Epithelial cell of prostate (primary cell): ENCODE measurements around the gene ZNF462.
"Not testable (repeated sequence)": the region's sequence is repeated elsewhere in the genome, so short reads cannot be mapped to it uniquely, and the experiment has no call there.

ENCODE experiments used
- DNase-seq: peaks from one replicate; pipeline ENCODE4 v3.0.0-alpha.2; 2011; ENCODE audit warnings: low read depth, low spot score
- H3K27ac ChIP-seq: fragments of 450-650 bp; 2 replicates; pipeline ENCODE4 v1.5.1; 2017; ENCODE audit warnings: mild to moderate bottlenecking

Gene ZNF462

GRCh38 chr9:106976772-106977171 lies 113.8 kb downstream of the ZNF462 start:
- no peak overlapping the region for H3K27ac ChIP-seq
- no peak for DNase-seq

- DNase-seq, result no peak
- H3K27ac ChIP-seq, result no peak overlapping the region
These were observed 117.7 kb downstream of the ZNF462 start for GRCh38 chr9:106980551-106981101.

GRCh38 chr9:106981396-106982287 lies 118.7 kb downstream of the ZNF462 start:
- DNase-seq, result no peak
- H3K27ac ChIP-seq, result no peak overlapping the region

- DNase-seq, result no peak
- no peak overlapping the region for H3K27ac ChIP-seq
These were observed 119.7 kb downstream of the ZNF462 start for GRCh38 chr9:106982636-106983035.

- no peak overlapping the region for H3K27ac ChIP-seq
- no peak for DNase-seq
These were observed 120.4 kb downstream of the ZNF462 start for GRCh38 chr9:106983346-106983745.

DNA sequence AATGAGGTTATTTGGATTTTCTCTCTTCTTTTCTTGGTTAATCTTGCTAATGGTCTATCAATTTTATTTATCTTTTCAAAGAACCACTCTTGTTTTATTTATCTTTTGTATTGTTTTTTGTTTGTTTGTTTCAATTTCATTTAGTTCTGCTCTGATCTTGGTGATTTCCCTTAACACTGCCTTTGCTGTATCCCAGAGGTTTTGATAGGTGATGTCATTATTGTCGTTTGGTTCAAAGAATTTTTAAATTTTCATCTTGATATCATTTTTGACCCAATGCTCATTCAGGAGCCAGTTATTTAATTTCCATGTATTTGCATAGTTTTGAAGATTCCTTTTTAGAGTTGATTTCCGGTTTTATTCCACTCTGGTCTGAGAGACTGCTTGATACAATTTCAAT lies 126.9 kb downstream of the ZNF462 start:
- H3K27ac ChIP-seq, DNase-seq: not testable (repeated sequence)

DNA sequence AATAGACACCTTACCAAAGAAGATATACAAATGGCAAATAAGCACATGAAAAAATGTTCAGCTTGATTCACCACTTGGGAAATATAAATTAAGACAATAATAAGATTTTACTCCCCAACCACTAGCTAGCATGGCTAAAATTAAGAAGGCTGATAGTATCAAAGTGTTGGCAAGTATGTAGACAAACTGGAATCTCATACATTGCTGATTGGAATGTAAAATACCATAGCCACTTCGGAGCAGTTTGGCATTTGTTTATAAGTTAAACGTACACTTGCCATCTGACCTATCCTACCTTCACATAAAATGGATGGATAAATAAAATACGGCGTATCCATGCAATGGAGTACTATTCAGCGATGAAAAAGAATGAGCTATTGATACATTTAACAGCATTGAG lies 129.2 kb downstream of the ZNF462 start:
- DNase-seq, result no peak
- H3K27ac ChIP-seq, result no peak overlapping the region

- no peak overlapping the region for H3K27ac ChIP-seq
- DNase-seq, result no peak
These were observed 130.6 kb downstream of the ZNF462 start for GRCh38 chr9:106993603-106994002.

- no peak overlapping the region for H3K27ac ChIP-seq
- DNase-seq, result no peak
These were observed 131.5 kb downstream of the ZNF462 start for GRCh38 chr9:106994463-106994862.

GRCh38 chr9:107000218-107000617 lies 137.3 kb downstream of the ZNF462 start:
- no peak overlapping the region for H3K27ac ChIP-seq
- DNase-seq, result no peak

DNA sequence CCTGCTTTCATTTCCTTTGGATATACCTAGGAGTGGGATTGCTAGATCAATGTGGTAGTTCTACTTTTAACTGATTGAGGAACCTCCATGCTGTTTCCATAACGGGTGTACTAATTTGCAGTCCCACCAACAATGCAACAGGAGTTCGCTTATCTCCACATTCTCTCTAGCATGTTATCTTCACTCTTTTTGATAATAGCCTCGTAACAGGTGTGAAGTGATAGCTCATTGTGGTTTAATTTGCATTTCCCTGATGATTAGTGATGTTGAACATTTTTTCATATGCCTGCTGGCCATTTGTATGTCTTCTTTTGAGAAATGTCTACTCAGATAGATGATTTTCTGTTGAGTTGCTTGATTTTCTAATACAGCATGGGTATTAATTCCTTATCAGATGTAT lies 142.2 kb downstream of the ZNF462 start:
- DNase-seq, result no peak
- no peak overlapping the region for H3K27ac ChIP-seq

DNA sequence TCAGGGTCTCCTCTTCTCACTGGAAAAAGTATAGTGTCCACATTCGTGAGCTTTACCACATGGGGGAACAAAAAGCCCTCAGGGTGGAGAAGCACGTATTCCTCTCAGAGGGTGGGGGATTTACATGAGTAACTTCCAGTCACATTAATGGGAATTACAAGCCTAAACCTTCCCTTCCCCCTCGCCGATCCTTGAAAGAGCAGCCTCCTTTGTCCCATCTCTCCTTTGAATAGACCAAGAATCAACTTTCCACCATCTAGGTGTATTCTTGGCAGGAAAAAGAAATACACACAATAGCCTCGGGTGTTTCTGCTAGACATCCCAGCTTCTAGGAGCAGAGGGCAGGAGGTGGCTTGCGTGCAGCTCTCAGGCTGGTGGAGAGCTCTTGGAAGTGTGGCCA lies 144.4 kb downstream of the ZNF462 start:
- DNase-seq, result no peak
- no peak overlapping the region for H3K27ac ChIP-seq

DNA sequence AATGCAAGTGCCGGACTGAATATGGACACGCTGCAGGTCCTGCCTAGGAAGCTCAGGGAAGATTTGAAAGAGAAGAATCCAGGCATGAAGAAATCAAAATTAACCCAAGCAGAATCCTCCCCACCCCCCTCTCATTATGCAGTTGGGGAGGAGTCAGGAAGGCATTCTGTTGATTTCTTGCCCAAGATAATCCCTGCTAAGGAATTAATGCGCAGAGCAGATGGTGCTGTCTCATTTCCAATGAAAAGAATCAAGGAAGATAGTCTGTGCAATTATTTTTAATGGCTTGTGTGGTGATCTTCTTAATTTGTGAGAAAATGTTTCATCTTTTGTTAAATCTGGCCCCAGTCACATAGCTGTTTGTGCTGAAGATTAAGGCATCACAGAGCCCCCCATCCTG lies 145.0 kb downstream of the ZNF462 start:
- H3K27ac ChIP-seq, result no peak overlapping the region
- no peak for DNase-seq

DNA sequence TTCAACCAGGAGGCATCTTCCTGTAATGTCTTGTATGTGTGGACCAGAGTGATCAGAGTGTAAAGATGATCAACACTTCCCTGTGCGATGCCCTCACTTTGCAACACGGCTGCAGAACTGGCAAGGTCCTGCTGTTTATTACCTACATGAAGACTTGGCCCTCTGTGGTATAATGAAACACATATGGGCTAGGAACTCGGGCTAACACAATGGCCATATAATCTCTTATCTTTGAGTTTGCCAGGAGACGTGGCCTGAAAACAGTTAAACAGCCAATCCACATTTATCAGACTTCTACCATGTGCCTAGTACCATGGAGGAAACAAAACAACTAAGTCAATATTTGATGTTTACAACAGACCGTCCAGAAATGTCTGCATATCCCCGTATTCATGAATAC lies 145.5 kb downstream of the ZNF462 start:
- no peak overlapping the region for H3K27ac ChIP-seq
- no peak for DNase-seq

GRCh38 chr9:107016383-107016782 lies 153.4 kb downstream of the ZNF462 start:
- no peak overlapping the region for H3K27ac ChIP-seq
- no peak for DNase-seq

DNA sequence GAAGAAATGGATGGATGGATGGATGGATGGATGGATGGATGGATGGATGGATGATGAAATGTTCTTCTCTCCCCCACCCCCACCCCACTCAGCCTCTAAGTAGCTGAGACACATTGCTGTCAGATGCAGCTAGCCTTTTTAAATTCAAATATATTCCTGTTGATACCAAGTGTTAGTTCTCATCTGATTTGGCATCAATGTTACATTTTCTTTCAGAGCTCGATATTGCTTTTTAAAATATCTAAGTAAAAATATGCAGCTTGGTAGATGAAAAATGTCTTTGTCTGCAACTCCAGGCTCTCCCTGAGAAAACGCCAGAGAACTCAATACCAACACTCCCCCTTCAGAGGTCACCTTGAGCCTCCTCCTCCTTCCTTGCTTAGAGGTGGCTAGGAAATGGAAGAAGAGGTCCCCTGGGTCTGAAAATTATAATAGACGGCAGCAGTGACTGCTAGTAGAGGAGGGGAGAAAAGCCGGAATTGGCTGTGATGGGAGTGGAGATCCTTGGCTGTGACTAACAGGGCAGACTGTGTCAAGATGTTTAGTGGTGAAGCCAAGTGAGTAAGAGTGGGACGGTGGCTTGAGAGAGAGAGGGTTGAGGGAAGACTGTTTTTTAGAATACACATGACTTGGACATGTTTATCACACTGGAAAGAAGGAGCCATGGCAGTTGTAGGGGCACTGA lies 156.0 kb downstream of the ZNF462 start:
- DNase-seq, result no peak

DNA sequence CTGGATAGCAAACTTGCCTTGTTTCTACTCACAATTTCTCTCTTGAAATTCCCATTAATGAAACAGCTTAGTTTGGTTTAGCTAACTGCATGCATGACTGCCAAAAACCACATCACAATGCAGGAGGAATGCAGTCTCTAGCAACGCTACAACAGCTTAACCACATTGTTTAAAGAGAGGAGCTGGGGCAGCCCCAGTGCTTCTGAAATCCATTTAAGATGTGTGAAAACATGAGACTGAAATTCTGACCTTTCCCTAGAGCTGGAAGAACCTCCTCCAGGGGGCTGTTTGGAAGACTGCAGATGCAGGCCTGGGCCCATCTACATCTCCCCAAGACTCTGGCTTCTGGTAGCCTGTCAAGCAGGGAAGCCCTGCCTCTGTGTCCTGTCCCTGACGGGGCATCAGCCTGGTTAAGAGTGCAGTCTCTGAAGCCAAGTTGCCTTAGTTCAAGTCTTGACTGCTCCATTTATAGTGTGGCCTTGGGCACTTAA lies 157.1 kb downstream of the ZNF462 start:
- DNase-seq, result peak; percentile 56
- H3K27ac ChIP-seq, result no peak overlapping the region

More for the DNA sequence above, 156.0 kb downstream of the ZNF462 start:
- H3K27ac ChIP-seq, result no peak overlapping the region

GRCh38 chr9:107024193-107024592 lies 161.2 kb downstream of the ZNF462 start:
- H3K27ac ChIP-seq, result no peak overlapping the region
- no peak for DNase-seq

GRCh38 chr9:107025260-107026035 lies 162.5 kb downstream of the ZNF462 start:
- DNase-seq, result no peak
- no peak overlapping the region for H3K27ac ChIP-seq

DNA sequence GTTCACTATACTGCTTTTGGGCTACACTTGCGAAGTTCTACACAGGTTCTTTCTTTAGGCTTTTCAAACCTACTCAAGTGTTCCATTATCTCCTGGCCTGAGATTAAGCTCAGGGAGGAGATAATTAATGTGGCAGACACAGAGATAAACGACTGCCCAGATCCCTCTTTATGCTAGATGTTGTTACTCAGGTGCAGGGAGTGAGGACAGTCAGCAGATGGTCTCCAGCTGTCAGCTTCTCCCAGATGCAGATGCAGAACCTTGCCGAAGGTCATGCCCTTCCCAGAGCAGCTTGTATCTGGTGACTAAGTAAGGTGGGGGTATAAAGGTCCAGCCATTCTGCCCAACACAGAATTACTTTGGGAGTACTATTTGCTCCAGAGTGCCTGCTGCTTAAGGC lies 166.2 kb downstream of the ZNF462 start:
- no peak for DNase-seq
- no peak overlapping the region for H3K27ac ChIP-seq
